DND-41 (cell line): ENCODE results near the gene BZW2.

ENCODE experiments used
- ATAC-seq: fragments of 200-7000 bp; cut with Tn5 transposase; 3 replicates; pipeline ENCODE4 v1.9.1; 2021; ENCODE audit warnings: low read depth; ENCODE audit not compliant: insufficient read depth
- DNase-seq: peaks from one replicate; pipeline ENCODE4 v3.0.0-alpha.2; 2020
- H2AFZ ChIP-seq: 2 replicates; pipeline ENCODE4 v1.6.0; 2012; ENCODE audit warnings: low read depth, low read length
- H3K27ac ChIP-seq: 2 replicates; pipeline ENCODE4 v1.5.1; 2012; ENCODE audit warnings: low read length, inconsistent platforms
- H3K27me3 ChIP-seq: fragments of 200-600 bp; sonication (generic); 2 replicates; pipeline ENCODE4 v1.6.0; 2012; ENCODE audit warnings: low read length, mild to moderate bottlenecking, inconsistent platforms; ENCODE audit not compliant: insufficient read depth, poor library complexity
- H3K36me3 ChIP-seq: 2 replicates; pipeline ENCODE4 v1.5.1; 2012; ENCODE audit warnings: low read length, inconsistent platforms; ENCODE audit not compliant: insufficient read depth
- H3K4me1 ChIP-seq: 2 replicates; pipeline ENCODE4 v1.5.1; 2012; ENCODE audit warnings: mild to moderate bottlenecking, low read length; ENCODE audit not compliant: insufficient read depth
- H3K4me2 ChIP-seq: 2 replicates; pipeline ENCODE4 v1.6.0; 2012; ENCODE audit warnings: mild to moderate bottlenecking, moderate library complexity, low read length, inconsistent platforms; ENCODE audit not compliant: insufficient read depth
- H3K4me3 ChIP-seq, 2 experiments: fragments of 200-600 bp in 1 of 2; shearing (Covaris generic) in 1 of 2; 2 replicates each; pipeline ENCODE4 v1.5.1; 2012 to 2016; ENCODE audit warnings: inconsistent platforms in 2 of 2, low read length in 2 of 2, mild to moderate bottlenecking in 2 of 2, low read depth in 1 of 2, moderate library complexity in 1 of 2
- H3K79me2 ChIP-seq: 2 replicates; pipeline ENCODE4 v1.6.0; 2012; ENCODE audit warnings: low read length, inconsistent platforms; ENCODE audit not compliant: insufficient read depth
- H3K9ac ChIP-seq: 2 replicates; pipeline ENCODE4 v1.6.0; 2012; ENCODE audit warnings: low read depth, mild to moderate bottlenecking, inconsistent platforms, low read length, moderate library complexity
- H3K9me3 ChIP-seq: 2 replicates; pipeline ENCODE4 v1.5.1; 2012; ENCODE audit warnings: low read length, moderate library complexity, mild to moderate bottlenecking, inconsistent platforms; ENCODE audit not compliant: insufficient read depth, severe bottlenecking
- H4K20me1 ChIP-seq: 2 replicates; pipeline ENCODE4 v1.6.0; 2012; ENCODE audit warnings: low read length; ENCODE audit not compliant: insufficient read depth
- EZH2 ChIP-seq: IDR thresholded peaks from 3 replicates; pipeline ENCODE4 v1.6.1; 2012; ENCODE audit warnings: borderline replicate concordance, low read depth, mild to moderate bottlenecking, moderate library complexity, low read length, inconsistent platforms; ENCODE audit not compliant: severe bottlenecking
- TF ChIP-seq, protein P1 (sequence below): IDR thresholded peaks from 2 replicates; pipeline ENCODE4 v1.5.1; 2012; ENCODE audit warnings: borderline replicate concordance, low read length, moderate library complexity, mild to moderate bottlenecking; ENCODE audit not compliant: poor library complexity, severe bottlenecking; ENCODE audit errors: extremely low read depth

Gene BZW2

DNA sequence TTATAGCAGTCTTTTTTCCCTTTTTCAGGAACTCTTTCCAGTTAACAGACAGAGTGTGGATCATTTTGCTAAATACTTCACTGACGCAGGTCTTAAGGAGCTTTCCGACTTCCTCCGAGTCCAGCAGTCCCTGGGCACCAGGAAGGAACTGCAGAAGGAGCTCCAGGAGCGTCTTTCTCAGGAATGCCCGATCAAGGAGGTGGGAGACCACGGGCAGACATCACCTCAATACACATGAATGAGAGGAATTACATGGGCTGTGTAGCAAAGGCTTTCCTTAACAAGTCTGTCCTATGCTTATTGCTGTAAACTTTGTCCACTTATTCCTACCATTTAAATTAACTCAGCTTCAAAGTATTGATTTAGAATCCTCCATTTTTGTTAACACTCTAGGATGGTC lies 48.8 kb downstream of the BZW2 start:
- Histone ChIP-seq H3K36me3 (peaks cover 92% of the 10 kb centered on the region), H3K27ac (no peak overlapping the region), H4K20me1 (no peaks in the 10 kb centered on the region), H3K9ac (no peak overlapping the region), H3K4me3 (no peak overlapping the region), H3K4me1 (no peaks in the 10 kb centered on the region), H3K27me3 (no peaks in the 10 kb centered on the region), H3K9me3 (no peaks in the 10 kb centered on the region), H3K79me2 (no peaks in the 10 kb centered on the region), H2AFZ (no peak overlapping the region), H3K4me2 (no peak overlapping the region)
- ATAC-seq (no peak), DNase-seq (no peak)
- TF ChIP-seq EZH2: no peak
- TF ChIP-seq, protein P1, sequence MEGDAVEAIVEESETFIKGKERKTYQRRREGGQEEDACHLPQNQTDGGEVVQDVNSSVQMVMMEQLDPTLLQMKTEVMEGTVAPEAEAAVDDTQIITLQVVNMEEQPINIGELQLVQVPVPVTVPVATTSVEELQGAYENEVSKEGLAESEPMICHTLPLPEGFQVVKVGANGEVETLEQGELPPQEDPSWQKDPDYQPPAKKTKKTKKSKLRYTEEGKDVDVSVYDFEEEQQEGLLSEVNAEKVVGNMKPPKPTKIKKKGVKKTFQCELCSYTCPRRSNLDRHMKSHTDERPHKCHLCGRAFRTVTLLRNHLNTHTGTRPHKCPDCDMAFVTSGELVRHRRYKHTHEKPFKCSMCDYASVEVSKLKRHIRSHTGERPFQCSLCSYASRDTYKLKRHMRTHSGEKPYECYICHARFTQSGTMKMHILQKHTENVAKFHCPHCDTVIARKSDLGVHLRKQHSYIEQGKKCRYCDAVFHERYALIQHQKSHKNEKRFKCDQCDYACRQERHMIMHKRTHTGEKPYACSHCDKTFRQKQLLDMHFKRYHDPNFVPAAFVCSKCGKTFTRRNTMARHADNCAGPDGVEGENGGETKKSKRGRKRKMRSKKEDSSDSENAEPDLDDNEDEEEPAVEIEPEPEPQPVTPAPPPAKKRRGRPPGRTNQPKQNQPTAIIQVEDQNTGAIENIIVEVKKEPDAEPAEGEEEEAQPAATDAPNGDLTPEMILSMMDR: no peak

DNA sequence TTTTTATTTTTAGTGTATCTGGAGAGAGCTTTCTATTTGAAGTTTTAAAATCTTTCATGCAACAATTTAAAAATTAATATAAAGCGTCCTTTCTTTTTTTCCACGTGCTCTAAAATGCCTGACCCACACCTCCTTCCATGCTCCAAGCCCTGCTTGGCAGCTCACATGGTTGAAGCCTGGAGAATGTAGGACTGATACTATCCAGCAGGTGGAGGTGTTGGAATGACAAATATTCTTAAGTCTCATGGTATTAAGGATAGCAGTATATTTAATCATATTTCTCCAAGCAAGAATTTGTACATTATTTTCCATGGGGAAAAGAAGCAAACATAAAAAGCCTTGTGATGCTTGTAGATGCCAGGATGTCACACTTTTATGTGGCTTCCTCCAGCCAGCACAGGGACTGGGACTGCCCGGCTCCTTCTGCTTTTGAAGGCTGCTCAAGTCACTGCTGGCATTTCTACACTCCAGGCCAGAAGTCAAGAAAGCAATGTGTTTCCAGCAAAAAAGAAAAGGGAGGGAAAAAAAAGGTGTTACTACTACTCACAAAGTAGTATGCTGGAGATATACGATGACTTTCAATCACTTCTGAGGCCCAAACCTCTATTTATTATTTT lies 49.7 kb downstream of the BZW2 start:
- no peak overlapping the region for H3K4me3 ChIP-seq
- ATAC-seq (peak; percentile 72), DNase-seq (no peak)
- H3K9me3 ChIP-seq: no peaks in the 10 kb centered on the region
- H2AFZ ChIP-seq: no peak overlapping the region
- no peaks in the 10 kb centered on the region for H3K27me3 ChIP-seq
- no peak overlapping the region for H3K4me2 ChIP-seq
- TF ChIP-seq, protein P1: peak; percentile 59
- TF ChIP-seq EZH2: no peak
- peaks cover 93% of the 10 kb centered on the region for H3K36me3 ChIP-seq
- no peak overlapping the region for H3K27ac ChIP-seq
- no peaks in the 10 kb centered on the region for H3K79me2 ChIP-seq
- no peaks in the 10 kb centered on the region for H3K4me1 ChIP-seq
- H3K9ac ChIP-seq: no peak overlapping the region
- no peaks in the 10 kb centered on the region for H4K20me1 ChIP-seq

DNA sequence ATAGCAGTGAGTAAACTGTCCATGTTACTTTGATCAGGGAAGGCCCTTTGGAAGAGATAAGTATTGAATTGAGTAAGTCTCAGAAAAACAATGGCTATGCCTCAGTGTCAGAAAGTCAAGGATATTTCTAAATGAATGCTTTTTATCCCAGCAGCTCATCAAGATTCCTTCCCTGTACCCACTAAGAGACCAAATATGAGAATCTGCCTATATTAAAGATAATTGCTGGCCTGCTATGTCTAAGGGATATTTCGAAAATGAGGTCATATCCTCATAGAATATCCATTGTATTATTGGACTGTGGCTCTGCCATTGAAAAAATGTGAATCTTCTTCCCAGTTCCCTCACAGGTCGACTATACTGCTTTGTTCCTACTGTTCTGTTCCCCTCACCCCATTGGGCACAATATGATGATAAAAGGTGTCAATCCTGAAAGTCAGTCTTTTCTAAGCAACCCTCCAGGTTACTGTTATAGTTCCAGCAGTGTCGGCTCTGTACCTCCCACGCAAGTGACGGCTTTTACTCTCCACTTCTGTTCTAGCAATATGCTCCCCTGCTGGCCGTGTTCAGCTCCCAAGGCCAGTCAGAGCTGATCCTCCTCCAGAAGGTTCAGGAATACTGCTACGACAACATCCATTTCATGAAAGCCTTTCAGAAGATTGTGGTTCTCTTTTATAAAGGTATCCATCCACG lies 51.7 kb downstream of the BZW2 start:
- H3K27ac ChIP-seq: no peak overlapping the region
- H2AFZ ChIP-seq: no peak overlapping the region
- H3K79me2 ChIP-seq: no peaks in the 10 kb centered on the region
- no peaks in the 10 kb centered on the region for H4K20me1 ChIP-seq
- no peaks in the 10 kb centered on the region for H3K4me1 ChIP-seq
- no peaks in the 10 kb centered on the region for H3K9me3 ChIP-seq
- no peak overlapping the region for H3K9ac ChIP-seq
- H3K36me3 ChIP-seq: peaks cover 94% of the 10 kb centered on the region
- ATAC-seq (no peak), DNase-seq (no peak)
- H3K27me3 ChIP-seq: no peaks in the 10 kb centered on the region
- H3K4me2 ChIP-seq: no peak overlapping the region
- H3K4me3 ChIP-seq: no peak overlapping the region
- no peak for TF ChIP-seq EZH2
- TF ChIP-seq, protein P1: no peak
